Epithelial cell of proximal tubule (primary cell): ENCODE measurements around the gene CACNB4. TPM values are rescaled to one million over a fixed set of nuclear protein-coding genes. Genes with fewer than 3 reads are reported as not detected.

Experiments
- DNase-seq: peaks from one replicate; pipeline ENCODE4 v3.0.0-alpha.2; 2011; ENCODE audit warnings: low read depth
- H3K4me3 ChIP-seq: 2 replicates; pipeline ENCODE4 v1.5.1; 2011; ENCODE audit warnings: low read depth, mild to moderate bottlenecking, low read length
- CTCF ChIP-seq: conservative IDR thresholded peaks from 2 replicates; pipeline ENCODE4 v1.5.1; 2012; ENCODE audit warnings: low read depth, mild to moderate bottlenecking, low read length
- total RNA-seq: library from RNA; depleted of rRNA; stranded (reverse); fragments of >200 nt; gene quantifications from 2 replicates; pipeline ENCODE4 v1.2.3, GENCODE V29; 2015

CACNB4 gene
- total RNA-seq, 1 donor from 2014 or later = 0.52 TPM

- TF ChIP-seq CTCF = no peak
Measured at GRCh38 chr2:151783133-151783520, 315.7 kb downstream of the CACNB4 start.

More at GRCh38 chr2:151783133-151783520, 315.7 kb downstream of the CACNB4 start:
- no peak overlapping the region for H3K4me3 ChIP-seq
- no peak for DNase-seq

Other genes starting within 250 kb of the CACNB4 start
- gene STAM2, start 76.7 kb upstream of the CACNB4 start, total RNA-seq = 18.7 and 20.9 TPM in 2 replicates
- gene FMNL2, start 236.1 kb upstream of the CACNB4 start, total RNA-seq = 25.6 and 29.7 TPM in 2 replicates